MM.1S (cell line): ENCODE measurements around the gene KRTAP10-1.

ENCODE experiments used
- EZH2phosphoT487 ChIP-seq: fragments of 300-600 bp; sonication (generic); IDR thresholded peaks from 2 replicates; pipeline ENCODE4 v1.6.1; 2018; ENCODE audit warnings: antibody characterized with exemption, low read length
- TF ChIP-seq, protein P1 (sequence below): fragments of 300-600 bp; sonication (generic); IDR thresholded peaks from 2 replicates; pipeline ENCODE4 v1.5.1; 2016; ENCODE audit warnings: antibody characterized with exemption, low read length, mixed read lengths

DNA sequence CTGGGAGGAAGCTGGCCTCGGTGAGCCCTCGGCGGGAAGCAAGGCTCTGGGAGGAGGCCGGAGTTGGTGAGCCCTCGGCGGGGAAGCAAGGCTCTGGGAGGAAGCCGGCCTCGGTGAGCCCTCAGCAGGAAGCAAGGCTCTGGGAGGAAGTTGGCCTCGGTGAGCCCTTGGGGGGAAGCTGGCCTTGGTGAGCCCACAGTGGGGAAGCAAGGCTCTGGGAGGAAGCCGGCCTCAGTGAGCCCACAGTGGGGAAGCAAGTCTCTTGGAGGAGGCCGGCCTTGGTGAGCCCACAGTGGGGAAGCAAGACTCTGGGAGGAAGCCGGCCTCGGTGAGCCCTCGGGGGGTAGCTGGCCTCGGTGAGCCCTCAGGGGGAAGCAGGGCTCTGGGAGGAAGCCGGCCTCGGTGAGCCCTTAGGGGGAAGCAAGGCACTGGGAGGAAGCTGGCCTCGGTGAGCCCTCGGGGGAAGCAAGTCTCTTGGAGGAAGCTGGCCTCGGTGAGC is 36.0 kb downstream of the KRTAP10-1 start:
- TF ChIP-seq, protein P1, sequence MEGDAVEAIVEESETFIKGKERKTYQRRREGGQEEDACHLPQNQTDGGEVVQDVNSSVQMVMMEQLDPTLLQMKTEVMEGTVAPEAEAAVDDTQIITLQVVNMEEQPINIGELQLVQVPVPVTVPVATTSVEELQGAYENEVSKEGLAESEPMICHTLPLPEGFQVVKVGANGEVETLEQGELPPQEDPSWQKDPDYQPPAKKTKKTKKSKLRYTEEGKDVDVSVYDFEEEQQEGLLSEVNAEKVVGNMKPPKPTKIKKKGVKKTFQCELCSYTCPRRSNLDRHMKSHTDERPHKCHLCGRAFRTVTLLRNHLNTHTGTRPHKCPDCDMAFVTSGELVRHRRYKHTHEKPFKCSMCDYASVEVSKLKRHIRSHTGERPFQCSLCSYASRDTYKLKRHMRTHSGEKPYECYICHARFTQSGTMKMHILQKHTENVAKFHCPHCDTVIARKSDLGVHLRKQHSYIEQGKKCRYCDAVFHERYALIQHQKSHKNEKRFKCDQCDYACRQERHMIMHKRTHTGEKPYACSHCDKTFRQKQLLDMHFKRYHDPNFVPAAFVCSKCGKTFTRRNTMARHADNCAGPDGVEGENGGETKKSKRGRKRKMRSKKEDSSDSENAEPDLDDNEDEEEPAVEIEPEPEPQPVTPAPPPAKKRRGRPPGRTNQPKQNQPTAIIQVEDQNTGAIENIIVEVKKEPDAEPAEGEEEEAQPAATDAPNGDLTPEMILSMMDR: no peak
- TF ChIP-seq EZH2phosphoT487: no peak
